ENCODE results near the gene BCAS2.
"Not testable (repeated sequence)": the region's sequence is repeated elsewhere in the genome, so short reads cannot be mapped to it uniquely, and the experiment has no call there.

Gene BCAS2

GRCh38 chr1:114581335-114582287 is at the start of gene BCAS2:
BCAS2 (minus strand) TSS chr1:114581615; CDS start chr1:114581591, 24 bp downstream.
- DNase-seq: peak; percentile 97

DNA sequence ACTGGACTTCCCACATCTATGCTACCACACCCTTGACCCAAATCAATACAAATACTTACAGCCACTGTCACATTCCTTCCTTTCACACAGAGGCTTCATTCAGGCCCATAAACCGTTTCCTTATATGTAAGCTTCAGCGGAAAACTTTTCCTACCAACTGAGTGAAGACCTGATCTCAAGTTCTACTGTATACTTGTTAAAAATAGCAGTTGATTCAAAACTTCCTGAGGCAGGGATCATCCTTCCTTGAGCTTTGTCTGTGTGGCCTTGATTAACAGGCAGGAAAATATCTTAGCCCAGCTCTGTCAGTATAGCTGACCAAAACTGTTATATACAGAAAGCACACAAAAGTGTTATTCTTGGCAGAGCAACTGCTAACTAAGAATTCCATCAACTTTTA is 45.7 kb upstream of the BCAS2 start:
- DNase-seq: no peak

DNA sequence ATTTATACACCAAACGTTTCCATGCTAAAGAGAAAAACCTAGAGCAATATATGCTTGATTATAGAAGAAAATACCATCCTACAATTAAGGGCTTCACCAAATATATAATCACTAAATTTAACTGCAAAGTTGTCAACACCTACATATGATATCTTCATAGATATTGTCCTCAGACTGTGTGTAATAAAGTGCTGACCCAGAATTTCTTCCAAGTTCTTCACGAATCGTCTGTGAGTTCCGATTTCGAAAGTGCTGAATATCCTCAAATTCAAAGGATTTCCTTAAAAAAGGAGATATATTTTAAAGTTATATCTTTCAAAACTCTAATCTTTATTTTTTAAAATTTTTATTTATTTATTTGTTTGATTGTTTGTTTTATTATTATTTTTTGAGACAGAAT is 41.9 kb upstream of the BCAS2 start:
- DNase-seq: no peak

DNA sequence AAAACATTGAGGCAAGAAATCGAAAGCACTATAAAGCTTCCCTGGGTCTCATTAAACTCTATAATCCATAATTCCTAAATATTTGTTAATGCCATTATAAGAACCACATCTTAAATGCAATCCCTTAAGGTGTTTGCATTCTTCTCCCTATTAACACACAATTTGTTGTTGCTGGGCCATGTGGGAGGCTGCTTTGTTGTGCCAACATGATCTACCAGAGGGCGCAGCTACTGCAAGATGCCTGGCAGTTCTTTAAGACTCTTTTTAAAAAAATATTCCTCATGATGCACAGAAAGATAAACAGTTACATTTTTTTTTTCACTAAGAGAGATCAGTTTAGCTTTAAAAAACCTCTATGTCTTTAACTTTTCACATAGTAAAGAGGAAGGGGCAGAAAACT is 39.0 kb upstream of the BCAS2 start:
- no peak for DNase-seq

DNA sequence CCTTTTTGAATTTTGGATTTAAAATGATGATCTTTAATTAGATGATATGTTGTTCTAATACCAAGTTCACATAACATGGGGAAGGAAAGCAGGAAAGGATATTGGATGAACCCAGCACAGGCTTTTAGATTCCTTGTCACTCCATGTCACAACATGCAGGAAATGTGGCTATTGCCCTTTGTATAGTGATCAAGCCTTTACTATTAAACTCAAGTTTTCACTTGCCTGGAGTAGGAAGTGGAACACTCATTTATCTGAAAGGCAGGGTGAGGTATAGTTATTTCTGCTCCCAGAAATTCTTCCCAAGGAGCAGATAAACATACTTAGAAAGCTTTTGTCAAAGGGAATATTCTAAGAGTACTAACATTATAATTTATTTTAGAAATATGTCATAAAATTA is 37.2 kb upstream of the BCAS2 start:
- DNase-seq: no peak

DNA sequence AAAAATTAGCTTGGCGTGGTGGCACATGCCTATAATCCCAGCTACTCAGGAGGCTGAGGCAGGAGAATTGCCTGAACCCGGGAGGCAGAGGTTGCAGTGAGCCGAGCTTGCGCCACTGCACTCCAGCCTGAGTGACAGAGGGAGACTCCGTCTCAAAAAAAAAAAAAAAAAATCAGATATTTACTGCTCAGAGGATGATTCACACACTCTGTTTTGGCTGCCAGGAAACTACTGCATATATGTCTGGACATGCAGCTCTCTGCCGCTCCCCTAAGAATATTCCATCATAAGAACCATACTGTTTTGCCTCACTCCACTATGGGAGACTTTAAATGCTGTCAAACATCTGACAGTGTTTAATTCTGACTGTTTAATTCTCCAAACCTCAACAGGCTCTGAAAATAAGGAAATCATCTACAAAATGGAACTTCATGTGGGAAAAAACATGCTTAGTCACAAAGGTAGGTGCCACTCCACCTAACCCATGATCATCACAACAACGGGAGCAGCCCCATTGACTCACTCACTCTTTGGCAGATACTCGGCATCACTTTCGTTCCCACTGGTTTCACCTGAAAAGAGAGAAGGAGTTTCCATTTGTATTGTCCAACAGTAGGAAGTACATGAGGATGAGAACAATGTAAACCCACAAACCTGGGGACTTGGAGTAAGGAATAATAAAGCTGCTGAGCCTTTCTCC is 29.3 kb upstream of the BCAS2 start:
- DNase-seq: no peak

DNA sequence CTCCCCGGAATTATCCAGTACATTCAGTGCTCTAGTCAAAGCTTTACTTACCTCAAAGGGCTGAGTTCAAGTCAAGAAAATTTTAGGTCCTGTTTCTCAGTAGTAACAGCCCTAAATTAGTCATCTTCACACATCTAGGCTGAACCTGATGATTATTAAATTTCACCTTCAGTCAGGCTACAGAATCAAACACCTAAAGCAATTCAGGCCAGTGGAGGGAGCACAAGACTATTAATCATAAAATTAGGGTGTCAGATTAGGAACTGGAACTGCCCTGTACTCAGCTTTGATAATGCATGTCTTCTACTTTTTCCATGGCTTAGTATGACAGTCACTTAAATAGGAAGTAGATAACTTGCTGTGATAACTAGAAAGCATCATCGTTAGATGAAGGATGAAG is 28.4 kb upstream of the BCAS2 start:
- no peak for DNase-seq

GRCh38 chr1:114609026-114609425 is 27.6 kb upstream of the BCAS2 start:
- DNase-seq: no peak

- no peak for DNase-seq
Observed at GRCh38 chr1:114607223-114607622, 25.8 kb upstream of the BCAS2 start.

GRCh38 chr1:114597949-114598348 is 16.5 kb upstream of the BCAS2 start:
- DNase-seq: no peak

GRCh38 chr1:114595602-114596001 is 14.2 kb upstream of the BCAS2 start:
- no peak for DNase-seq

DNA sequence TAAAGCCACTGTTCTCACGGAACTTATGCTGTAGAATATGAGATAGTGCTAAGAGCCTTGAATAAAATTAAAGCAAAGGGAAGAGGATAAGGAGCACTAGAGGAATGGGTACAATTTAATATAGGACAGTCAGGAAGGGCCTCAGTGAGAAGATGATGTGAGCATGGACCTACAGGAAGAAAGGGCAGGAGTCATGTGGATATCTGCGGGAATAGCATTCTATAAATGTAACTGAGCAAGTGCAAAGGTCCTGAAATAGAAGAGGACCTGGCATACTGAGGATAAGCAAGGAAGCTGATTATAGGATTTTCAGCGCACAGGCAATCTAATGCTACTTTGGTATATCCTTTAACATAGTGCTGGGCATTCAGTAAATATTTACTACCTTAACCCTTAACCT is 12.6 kb upstream of the BCAS2 start:
- DNase-seq: no peak

GRCh38 chr1:114589122-114589521 is 7.7 kb upstream of the BCAS2 start:
- no peak for DNase-seq

GRCh38 chr1:114588196-114588689 is 6.8 kb upstream of the BCAS2 start:
- DNase-seq: no peak

- no peak for DNase-seq
Observed at GRCh38 chr1:114587203-114587991, 6.0 kb upstream of the BCAS2 start.

DNA sequence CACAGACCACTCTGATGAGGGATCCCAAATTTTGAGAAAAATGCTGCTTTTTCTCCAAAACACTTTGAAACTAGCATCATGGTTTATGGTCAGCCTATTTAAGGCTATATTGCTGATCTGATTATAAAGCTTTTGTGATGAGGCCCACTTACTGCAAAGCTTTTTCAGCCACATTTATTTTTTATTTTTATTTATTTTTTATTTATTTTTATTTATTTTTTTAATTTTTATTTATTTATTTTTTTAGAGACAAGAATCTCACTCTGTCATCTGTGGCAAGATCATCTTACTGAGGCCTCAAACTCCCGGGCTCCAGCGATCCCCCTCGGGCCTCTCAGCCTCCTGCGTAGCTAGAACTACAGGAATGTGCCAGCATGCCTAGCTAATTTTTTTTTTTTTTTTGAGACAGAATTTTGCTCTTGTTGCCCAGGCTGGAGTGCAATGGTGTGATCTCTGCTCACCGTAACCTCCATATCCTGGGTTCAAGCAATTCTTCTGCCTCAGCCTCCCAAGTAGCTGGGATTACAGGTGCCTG is 5.2 kb upstream of the BCAS2 start:
- DNase-seq: no peak

DNA sequence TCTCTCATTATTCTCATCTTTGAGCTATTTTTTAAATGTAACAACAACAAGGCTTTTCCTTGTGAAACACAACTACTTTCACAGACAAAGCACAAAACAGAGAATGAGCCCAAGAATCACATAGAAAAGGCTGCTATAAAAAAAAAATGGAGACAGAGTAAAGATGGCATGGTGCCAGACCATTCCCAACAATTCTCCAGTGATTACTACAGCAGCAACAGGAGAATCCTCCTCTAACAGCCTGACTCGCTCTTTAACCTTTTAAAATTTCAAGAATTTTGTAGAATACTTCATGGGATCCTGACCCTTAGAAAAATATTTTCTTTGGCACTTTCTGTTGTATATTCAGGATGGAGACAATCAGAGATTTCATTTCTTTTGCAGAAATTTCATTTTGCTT is 3.8 kb upstream of the BCAS2 start:
- no peak for DNase-seq

DNA sequence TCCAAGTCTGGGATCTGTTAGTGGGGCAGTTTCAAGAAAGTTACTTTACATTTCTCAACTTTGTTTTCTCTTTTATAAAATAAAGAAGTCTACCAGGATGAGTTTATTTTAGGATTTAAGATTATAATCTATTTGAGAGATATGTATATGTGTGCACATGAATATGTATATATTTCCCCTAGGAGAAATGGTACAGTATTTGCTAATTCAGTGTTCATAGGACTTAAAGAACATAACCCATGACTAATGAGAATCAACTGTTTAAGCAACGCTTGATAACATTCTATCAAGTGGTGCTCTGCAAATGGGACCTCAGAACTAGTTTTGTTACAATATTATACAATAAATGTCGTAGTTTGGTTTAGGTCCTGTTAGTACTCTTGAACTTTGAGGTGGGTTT is 7.0 kb downstream of the BCAS2 start:
- DNase-seq: no peak

DNA sequence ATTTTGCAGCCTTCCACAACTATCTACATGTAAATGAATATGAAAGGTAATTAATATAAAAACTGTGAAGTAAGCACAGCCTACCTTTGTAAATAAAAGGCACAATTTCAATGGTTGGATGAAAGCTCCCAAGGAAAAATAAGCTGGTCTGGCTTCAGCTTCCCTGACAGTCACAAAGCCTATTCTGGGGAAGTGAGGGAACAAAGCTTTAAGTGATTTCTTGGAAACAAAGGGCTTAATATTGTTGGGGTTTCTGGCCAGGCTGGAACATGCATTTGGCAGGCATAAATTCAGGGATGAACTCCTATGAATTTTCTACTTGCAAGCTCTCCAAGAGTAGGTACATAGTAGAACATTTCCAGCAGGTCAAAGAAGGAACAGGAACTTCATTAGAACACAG is 17.3 kb downstream of the BCAS2 start:
- no peak for DNase-seq

- not testable (repeated sequence) for DNase-seq
Observed at GRCh38 chr1:114562978-114563510, 18.4 kb downstream of the BCAS2 start.

GRCh38 chr1:114561333-114561732 is 20.1 kb downstream of the BCAS2 start:
- no peak for DNase-seq

DNA sequence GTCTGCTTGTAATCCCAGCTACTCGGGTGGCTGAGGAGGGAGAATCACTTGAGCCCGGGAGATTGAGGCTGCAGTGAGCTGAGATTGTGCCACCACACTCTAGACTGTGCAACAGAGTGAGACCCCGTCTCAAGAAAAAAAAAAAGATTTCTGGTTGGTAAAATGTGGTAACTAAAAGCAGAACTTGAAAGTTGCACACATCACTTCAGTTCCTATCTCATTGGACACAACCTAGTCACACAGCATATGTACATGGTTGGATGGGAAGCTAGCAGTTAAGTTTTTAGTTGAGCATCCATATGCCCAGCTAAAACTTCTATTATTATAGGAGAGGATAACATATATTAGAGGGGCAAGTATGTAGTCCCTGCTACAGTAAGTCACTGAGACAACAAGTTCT is 22.1 kb downstream of the BCAS2 start:
- DNase-seq: no peak

DNA sequence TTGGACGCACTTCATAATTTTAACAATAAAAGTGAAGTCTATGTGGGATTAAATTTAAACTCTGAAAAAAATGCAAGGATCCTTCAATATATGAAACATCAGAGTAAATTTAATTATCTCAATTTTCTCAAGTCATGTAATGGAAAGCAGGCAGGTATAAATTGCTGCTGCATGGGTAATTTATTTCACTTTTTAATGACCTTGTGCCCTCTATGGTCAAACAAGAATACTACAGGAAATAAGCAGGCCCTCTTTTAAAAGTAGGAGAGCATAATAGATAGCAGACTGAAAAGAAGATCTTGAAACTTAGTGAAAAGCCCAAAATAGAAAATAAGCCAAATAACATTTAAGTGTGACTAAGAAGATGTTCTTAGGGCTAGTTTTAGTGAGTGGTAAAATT is 22.9 kb downstream of the BCAS2 start:
- DNase-seq: no peak
